GM23248 (cell line): ENCODE data around the gene TNFSF8.

Experiments used
- EZH2 ChIP-seq: fragments of 200-600 bp; sonication (generic); IDR thresholded peaks from 2 replicates; pipeline ENCODE4 v1.6.1; 2018; ENCODE audit warnings: antibody characterized with exemption, mild to moderate bottlenecking; ENCODE audit not compliant: insufficient read depth, poor library complexity, severe bottlenecking
- EZH2phosphoT487 ChIP-seq: fragments of 200-600 bp; sonication (generic); IDR thresholded peaks from 2 replicates; pipeline ENCODE4 v1.6.1; 2018; ENCODE audit warnings: antibody characterized with exemption, moderate library complexity, mild to moderate bottlenecking, low read depth; ENCODE audit not compliant: insufficient read depth

DNA sequence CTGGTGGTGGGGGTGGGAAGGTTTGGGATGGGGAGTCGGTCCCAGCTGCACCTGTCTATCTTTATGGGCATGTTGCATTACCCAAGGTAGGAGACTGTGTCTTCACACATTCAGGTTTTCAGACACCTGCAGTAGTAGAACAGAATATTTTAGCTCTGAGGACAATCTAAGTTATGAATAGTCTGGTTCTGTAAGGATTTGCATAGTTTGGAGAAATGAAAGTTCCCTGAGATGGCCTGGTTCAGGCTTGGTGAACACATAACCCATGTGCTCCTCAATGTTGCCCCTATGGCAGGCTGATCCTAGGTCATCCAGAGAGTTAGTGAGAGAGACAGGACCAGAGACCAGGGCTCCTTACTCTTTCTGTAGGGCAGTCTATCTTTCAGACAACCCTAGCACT is 20.7 kb downstream of the TNFSF8 start:
- no peak for TF ChIP-seq EZH2
- TF ChIP-seq EZH2phosphoT487: no peak
